OCI-LY3 (cell line): ENCODE measurements around the gene ORC4.

ENCODE experiments used
- EZH2phosphoT487 ChIP-seq: fragments of 200-600 bp; shearing (Covaris generic); IDR thresholded peaks from 2 replicates; pipeline ENCODE4 v1.6.1; 2018; ENCODE audit warnings: antibody characterized with exemption, mixed run types, low read depth
- TF ChIP-seq, protein P1 (sequence below): fragments of 200-600, 300-600 bp; sonication (generic); IDR thresholded peaks from 2 replicates; pipeline ENCODE4 v1.5.1; 2014; ENCODE audit warnings: antibody characterized with exemption, low read length, low read depth

DNA sequence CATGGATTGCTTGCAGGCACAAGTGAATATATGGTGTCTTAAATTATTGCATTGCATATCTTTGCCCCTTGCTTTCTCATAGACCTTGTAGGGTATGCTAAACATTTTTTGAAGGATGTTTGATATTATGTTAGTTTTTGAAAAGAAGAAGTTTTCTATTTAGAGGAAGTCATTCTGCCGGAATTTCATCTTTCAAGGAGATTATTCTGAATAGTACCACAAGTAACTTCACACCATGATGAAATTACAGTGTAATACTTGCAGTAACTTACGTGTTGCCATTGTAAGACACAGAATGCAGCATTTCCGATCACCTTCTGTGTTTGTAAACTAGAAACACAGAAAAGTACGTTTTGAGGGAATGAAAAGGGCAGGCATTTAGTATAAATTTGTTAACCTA lies 103.8 kb downstream of the ORC4 start:
- TF ChIP-seq EZH2phosphoT487: no peak
- TF ChIP-seq, protein P1, sequence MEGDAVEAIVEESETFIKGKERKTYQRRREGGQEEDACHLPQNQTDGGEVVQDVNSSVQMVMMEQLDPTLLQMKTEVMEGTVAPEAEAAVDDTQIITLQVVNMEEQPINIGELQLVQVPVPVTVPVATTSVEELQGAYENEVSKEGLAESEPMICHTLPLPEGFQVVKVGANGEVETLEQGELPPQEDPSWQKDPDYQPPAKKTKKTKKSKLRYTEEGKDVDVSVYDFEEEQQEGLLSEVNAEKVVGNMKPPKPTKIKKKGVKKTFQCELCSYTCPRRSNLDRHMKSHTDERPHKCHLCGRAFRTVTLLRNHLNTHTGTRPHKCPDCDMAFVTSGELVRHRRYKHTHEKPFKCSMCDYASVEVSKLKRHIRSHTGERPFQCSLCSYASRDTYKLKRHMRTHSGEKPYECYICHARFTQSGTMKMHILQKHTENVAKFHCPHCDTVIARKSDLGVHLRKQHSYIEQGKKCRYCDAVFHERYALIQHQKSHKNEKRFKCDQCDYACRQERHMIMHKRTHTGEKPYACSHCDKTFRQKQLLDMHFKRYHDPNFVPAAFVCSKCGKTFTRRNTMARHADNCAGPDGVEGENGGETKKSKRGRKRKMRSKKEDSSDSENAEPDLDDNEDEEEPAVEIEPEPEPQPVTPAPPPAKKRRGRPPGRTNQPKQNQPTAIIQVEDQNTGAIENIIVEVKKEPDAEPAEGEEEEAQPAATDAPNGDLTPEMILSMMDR: no peak
